ENCODE measurements around the gene MAN2A1.

DNA sequence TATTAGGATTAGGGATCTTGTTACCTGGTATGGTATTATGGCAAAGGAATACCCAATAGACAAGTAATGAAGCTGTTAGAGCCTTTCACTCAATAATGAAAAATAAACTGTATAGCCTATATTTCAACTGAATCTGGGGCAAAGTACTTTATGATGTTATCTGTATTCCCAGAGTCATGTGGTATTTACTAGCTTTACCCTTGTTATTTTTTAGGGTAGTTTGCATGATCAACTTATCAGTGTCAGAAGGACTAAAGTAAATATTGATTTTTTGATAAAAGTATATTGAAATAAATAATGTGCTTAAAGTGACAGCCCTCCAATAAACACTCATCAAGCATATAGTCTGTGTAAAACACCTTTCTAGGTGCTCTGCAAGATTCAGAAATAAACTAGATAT is 64.6 kb downstream of the MAN2A1 start:
- TF ChIP-seq, protein P1, sequence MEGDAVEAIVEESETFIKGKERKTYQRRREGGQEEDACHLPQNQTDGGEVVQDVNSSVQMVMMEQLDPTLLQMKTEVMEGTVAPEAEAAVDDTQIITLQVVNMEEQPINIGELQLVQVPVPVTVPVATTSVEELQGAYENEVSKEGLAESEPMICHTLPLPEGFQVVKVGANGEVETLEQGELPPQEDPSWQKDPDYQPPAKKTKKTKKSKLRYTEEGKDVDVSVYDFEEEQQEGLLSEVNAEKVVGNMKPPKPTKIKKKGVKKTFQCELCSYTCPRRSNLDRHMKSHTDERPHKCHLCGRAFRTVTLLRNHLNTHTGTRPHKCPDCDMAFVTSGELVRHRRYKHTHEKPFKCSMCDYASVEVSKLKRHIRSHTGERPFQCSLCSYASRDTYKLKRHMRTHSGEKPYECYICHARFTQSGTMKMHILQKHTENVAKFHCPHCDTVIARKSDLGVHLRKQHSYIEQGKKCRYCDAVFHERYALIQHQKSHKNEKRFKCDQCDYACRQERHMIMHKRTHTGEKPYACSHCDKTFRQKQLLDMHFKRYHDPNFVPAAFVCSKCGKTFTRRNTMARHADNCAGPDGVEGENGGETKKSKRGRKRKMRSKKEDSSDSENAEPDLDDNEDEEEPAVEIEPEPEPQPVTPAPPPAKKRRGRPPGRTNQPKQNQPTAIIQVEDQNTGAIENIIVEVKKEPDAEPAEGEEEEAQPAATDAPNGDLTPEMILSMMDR (IDR thresholded peaks at IDR 0.05): no peak
- no peak for TF ChIP-seq POLR2A (IDR thresholded peaks at IDR 0.05)

Measured in adrenal gland (tissue), 5 donors.